GM18858 (cell line): ENCODE data around the gene CCKAR.
"Not testable (repeated sequence)": the region's sequence is repeated elsewhere in the genome, so short reads cannot be mapped to it uniquely, and the experiment has no call there.

Source experiments
- ATAC-seq: cut with Tn5 transposase; IDR thresholded peaks from one replicate; pipeline ENCODE4 v1.9.1; 2021; ENCODE audit not compliant: unreplicated experiment

Gene CCKAR, protein sequence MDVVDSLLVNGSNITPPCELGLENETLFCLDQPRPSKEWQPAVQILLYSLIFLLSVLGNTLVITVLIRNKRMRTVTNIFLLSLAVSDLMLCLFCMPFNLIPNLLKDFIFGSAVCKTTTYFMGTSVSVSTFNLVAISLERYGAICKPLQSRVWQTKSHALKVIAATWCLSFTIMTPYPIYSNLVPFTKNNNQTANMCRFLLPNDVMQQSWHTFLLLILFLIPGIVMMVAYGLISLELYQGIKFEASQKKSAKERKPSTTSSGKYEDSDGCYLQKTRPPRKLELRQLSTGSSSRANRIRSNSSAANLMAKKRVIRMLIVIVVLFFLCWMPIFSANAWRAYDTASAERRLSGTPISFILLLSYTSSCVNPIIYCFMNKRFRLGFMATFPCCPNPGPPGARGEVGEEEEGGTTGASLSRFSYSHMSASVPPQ

DNA sequence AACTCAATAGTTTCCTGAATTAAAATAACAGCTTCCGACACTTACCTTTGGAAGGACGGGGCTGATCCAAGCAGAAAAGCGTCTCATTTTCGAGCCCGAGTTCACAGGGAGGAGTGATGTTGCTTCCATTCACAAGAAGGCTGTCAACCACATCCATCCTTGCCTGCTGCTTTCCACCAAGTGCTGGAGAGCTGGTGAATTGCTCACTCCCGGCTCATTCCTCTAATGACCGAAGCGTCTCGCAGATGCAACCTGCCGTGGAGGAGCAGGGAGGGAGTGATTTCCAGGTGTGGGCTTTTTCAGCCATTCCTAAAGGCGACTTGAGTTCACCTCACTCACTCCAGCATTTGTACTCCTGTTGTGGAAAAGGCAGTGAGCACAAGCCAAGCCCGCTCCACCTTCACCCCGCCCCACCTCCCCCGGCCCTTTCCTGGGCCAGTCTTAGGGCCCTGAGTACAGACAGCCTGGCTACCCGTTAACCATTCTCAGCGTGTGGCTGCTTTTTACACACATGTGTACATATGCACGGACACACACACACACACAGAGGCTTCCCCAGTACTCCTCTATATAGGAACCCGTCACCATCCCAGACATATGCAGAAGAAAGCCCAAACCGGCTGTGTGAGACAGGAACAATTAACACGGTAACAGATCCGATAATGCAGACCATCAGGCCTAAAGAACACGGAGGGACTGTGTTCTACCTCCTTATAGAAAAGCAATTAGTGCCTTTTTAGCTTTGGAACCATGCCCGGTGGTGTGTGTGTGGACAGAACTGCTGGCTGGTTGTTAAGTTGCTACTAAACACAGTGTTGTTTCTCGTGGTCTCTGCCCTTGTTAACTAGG is at the start of gene CCKAR:
Gene CCKAR (minus strand): TSS at position 374 of the 849 bp plus-strand sequence. CDS start 217 bp downstream, at position 157.
- ATAC-seq: no peak

DNA sequence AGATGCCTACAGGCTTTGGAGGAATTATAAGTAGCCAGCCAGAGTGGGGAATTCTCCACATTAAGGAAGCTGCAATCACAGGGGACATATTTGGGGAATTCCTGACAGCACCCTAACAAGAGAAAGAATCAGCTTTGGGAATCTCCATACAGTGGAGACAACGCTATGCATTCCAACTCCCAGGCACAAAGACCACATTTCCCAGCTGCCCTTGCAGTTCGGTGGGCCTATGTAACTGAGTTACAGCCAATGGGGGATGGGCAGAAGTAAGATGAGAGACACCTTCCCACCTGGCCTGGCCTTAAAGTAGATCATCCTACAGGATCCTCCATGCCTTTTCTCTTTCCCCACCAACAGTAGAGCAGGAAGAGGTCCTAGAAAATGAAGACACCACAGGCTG is 43.4 kb upstream of the CCKAR start:
- ATAC-seq: no peak

DNA sequence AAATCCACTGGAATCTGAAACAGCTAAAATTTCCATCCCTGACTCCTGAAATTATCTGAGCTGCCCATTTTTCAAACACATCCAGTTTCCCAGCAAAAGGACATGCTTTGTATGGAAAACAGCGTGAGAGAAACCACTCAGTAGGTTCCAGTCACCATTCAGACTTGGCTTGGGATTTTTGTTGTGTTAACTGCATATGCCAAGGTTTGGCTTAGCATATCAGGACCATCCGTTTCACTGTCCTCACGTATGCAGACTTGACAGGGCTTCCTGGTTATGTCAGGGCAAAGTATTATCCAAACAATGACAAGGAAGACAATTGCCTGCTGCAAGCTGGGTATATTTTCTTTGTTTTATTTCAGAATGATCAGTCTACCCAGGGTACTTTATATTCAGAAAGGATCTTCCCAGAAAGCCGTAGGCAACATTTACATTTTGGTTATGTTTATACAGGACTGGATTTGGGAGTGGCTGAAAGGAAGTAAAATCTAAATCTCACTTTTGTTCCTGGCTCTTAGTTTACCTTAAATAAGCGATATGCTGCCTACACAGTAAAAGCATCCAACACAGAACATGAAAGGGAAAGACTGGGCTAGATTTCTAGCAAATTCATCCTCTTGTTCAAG is 41.3 kb upstream of the CCKAR start:
- ATAC-seq: no peak

DNA sequence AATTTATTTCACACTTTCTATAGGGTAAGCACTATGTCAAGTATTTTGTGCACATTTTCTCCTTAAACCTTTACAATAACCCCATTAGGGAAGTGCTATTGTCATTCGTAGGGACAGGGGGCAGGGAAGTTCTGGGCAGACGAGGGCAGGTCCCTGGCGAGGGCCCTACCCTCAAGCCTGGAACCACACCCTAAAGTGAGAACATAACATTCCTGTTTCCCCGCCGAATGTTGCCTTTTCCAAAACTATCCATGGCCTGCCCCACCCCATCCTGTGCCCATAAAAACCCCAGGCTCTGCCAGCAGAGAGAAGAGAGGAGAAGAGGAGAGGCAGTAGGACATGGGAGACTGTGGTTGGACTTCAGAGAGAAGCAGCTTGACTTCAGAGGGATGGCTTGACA is 39.8 kb upstream of the CCKAR start:
- ATAC-seq: no peak

DNA sequence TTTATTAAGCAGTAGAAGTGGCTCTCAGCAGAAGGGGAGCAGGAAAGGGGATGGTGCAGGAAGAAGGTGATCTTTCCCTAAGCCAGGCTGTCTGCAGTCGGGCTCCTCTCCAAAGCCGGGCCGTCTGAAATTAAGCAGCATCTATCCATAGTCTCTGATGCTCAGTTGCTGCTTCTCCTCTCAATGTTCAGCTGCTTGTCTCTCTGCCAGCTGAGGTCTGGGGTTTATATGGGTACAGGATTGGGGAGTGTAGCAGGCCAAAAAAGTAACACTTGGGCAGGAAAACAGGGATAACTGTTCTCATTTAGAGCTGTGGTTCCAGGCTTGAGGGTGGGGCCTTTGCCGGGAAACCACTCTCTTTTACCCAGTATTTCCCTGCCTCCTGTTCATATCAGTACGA is 39.2 kb upstream of the CCKAR start:
- ATAC-seq: no peak

DNA sequence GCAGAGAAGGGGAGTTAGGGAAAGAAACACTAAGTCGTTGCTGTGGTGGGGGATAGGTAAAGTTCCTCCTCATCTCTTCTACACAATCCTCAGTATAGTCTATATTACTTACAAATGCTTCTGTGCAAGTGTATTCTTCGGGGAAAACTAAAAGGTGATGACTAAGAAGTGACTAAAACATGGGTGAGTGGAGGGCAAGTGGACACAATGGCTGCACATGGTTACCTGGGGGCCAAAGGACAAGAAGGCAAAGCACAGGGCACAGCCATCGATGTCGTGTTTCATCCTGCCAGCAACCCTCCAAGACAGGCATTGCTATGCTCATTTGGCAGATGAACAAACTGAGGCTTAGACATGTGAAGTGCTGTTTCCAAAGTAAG is 35.5 kb upstream of the CCKAR start:
- no peak for ATAC-seq

DNA sequence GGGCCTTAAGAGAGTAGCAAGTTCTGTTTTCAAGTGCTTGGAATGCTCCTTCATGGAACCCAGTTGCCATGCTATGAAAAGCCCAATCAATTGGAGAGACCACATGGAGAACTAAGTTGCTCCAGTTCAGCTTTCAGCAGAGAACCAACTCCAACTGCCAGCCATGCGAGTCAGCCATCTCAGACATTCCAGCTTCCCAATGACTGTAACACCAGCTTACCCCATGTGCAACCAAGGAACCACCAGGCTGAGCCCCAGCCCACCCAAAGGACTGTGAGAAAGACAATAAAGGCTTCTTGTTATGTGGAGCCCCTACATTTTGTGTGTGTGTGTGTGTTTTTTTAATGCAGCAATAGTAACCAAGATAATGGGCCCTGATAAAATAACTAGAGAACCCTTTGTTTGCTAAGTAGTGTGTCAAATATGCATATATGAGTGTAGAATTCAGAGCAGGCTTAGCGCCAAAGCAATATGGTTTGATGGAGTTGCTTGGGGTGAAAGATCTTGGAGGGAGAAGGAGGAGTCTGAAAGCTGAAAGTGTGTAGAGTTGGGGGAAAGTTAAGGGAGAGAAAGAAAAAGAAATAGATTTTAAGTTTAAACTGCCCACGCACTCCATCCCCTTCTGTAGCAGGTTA is 35.0 kb upstream of the CCKAR start:
- ATAC-seq: no peak

DNA sequence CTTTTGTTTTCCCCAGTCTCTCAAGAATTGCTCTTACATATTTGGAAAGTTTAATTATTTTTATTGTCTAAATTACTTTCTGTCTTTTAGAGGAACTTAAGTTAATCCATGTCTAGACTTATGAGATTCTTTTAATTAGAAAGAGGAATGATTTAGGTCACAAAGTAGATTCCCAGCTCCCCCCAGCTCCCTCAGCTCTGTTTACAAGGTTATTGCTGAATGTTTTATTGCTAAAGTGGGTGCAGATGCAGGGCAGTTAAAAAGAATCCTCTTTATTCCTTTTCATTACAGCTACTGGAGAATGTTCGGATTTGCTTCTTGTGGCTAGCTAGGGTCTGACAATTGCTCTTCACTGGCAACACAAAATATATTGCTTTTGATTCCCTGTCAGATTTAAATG is 33.7 kb upstream of the CCKAR start:
- ATAC-seq: no peak

DNA sequence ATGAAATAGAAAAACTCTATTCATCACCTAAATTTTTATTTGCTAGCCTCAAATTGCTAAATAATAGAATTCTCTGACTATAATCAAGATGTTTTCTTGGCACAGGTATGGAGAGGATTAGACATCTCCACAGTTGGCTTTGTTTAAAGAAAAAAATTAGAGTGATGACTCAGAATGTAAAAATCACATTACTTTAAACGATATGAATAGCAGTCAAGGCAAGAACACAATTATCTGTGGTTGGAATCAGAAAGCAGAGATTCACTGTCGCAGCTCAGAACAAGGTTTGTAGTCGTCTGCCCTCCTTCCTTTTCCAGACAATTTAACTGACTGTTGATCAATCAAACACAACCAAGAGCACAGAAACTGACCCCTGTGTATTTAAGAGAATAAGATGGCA is 32.2 kb upstream of the CCKAR start:
- ATAC-seq: no peak

DNA sequence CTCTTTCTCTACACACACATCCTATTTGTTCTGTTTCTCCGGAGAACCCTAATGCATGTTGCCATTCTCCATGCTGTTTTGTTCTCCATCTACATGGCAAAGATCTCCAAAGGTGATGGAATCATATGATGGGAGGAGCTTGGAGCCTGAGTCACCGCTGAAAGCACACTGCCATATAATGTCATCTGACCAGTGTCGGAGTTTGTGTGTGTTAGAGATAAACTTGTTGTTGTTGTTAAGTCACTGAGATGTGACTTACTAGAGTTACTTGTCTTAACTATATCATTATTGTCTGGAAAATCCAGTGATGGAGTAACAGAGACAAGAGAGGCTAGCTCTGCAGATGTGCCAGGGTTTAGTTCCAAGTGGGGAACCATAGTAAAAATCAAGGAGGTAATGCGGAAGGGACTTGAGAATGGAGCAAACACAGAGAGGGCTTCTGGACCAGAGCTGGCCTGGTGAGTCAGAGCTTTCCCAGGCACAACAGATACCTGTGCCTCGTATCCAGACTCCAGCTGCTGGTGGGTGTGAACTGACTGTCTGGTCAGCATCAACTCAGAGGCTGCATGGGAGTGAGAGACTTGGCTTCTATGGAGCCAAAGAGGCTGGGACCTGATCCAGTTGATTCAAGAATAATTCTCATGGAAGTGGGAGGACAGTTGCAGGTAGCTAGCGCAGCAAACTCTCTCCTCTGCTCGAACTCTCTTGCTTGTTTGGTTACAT is 30.6 kb upstream of the CCKAR start:
- no peak for ATAC-seq

DNA sequence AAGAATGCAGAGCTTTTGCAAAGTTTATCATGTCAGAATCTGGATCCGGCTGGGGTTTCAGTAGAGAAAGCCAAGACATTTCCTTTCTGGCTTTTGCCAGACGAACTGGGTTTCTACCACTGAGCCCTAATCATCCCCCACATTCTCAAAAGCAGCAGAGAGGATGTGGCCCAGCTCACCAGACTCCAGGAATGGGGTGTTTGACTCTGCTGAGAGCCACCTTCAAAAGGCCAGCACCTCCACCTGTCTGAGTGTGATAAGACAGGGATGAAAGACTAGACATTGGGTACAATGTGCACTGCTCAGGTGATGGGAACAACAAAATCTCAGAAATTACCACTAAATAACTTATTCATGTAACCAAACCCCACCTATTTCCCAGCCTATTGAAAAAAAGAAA is 25.7 kb upstream of the CCKAR start:
- ATAC-seq: no peak

DNA sequence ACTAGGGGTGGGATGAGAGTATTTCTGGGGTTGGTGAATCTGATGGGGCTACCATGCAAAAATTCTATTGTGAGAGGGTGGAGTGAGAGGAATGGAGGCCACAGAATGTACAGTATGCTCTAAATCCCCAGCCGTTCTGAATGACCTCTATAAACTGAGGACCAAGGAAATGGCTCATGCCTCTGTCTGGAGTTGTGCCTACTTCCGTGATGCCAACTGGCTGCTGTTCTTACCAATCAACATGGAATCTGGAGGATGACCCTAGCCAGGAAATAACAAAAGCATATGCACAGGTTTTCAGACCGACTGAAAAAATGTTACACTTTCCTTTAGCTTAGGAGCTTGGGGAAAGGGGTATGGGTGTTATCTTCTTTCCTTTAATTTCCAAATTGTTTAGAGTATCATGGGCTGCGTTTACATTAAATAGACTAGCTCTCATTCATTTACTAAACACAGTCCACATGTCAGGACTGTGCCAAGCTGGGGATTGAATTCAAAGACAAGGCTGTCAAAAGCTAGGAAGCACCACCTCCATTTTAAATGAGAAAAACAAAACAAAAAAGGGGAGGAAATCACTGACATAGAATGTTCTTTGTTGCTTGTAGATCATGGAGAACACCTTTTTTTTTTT is 20.2 kb upstream of the CCKAR start:
- ATAC-seq: no peak

DNA sequence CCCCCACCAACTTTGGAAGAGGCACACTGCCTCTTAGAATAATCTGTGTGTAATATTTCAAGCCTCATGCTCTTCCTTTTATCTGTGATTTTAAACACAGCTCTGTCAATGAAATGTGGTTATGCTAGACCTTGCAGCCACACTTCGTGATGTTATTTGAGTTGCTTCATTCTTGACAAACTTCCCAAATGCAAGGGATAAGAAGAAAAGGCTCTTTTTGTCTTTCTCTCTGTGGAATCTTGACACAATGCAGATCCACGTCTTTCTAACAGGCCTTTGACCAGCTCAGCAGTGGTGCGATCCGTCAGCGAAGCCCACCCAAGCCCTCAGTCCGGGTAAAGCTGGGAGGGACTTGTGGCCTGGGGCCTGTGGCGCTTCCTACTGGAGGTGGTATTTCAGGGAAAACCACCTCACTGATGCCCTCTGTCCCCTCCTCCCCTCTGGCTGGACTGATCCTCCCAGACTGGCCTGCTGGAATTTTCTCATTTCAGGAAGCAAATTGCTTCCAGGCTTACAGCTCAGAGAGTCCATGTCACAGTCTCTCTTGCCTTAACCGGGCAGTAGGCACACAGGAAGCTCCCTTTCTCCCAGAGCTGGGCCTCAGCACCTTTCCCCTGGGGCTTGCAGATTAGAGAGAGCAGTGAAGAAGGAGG is 19.5 kb upstream of the CCKAR start:
- no peak for ATAC-seq

DNA sequence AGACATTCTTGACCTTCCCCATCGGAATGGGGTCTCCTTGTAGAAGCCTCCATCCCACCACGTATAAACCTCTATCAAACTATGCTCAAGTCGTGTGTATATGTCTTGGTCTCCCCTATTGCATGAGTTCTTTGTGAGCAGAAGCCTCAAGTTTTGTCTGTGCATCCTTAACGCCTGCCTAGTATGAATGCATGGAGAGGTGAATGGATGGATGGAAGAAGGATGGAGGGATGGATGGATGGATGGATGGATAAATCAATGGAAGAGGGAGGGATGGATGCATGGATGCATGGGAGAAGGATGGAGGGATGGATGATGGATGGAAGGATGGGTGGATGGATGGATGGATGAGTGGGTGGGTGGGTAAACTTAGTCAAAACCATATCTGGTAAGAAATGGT is 17.0 kb upstream of the CCKAR start:
- ATAC-seq: no peak

DNA sequence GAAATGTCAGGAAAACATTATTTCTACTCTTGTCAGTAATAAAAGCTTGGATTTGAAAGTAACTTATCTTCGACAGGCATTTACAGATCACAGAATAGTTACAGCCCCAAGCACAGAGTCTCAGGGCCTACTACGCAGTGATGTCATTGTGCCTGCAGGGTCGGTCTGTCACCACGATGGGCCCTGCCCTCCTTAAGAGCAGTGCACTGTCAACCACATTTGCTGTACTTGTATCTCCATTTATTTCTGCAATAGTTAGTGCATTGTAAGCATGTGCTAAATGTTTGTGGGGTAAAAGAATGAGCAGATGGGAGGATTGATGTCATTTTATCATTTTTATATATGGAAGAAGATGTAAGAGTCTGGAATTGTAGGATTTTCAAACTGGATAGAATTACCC is 13.6 kb upstream of the CCKAR start:
- ATAC-seq: no peak

DNA sequence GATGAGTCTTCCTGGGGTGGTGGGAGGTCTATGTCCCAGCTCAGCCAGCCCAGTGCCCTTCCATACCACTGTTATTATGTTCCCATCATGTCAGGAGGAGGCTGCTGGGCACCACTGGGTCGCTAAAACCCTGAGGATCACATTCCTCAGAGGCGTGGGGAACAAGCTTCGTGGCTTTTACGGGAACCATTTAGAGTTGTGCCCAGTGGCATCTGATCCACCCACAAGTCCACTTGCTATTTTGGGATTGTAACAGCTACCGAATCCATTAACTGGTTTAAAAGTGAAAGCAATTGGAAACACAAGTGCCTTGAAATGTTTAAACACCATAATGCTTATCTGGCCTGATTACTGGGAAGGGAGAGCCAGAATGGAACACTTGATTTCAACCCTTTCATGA is 13.1 kb upstream of the CCKAR start:
- ATAC-seq: no peak

DNA sequence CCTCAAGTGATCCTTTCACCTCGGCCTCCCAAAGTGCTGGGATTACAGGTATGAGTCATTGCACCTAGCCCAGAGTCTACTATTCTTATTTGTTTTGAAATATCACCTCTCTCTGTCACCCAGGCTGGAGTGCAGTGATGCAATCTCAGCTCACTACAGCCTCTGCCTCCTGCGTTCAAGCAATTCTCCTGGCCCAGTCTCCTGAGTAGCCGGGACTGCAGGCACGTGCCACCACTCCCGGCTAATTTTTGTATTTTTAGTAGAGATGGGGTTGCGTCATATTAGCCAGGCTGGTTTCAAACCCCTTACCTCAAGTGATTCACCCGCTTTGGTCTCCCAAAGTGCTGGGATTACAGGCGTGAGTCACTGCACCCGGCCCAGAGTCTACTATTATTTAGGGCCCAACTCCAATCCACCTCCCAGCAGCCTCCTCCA is 10.3 kb upstream of the CCKAR start:
- not testable (repeated sequence) for ATAC-seq

DNA sequence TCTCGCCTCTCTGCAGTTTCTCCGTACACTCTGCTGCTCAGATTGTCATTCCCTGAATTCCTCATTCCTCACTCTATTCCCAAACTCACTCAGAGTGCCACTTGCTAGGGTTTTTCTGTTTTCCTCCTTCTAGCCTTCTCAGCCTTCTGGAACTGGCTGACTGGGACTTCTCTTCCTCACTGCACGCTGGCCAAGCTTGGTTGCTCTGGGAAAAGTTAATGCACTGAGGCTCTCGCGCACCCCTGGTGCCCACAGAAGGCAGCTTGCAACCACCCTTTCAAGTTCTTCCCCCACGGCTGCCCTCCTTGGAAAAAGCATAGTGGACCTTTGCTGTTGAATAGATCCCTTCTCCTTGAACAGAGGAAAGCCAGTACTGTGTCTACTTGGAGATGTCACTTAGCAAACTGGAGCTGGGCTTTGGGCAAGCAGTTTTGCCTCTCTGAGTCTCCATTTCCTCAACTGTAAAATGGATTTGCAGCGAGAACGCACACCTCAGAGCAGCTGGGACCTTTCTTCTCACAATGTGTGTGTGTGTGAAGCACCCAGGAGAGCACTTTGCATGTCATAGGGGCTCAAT is 6.0 kb upstream of the CCKAR start:
- ATAC-seq: no peak

DNA sequence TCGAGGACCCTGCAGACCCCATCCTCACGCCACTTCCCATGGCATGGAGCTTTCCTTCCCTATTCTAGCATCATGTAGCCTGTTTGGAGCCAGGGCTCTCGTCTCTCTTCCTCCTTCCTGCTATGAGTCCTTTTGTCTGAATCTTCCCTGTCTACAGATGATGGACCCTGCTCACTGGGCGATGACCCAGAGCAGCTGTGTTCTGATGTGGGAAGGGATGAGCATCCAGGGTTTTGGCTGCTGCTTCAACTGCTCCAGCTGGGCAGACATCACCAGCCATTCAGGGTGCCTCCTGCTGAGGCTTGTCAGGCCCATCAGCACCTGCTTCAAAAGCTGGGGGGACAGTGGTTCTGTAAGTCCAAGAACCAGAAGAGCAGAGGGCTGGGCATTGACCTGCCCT is 3.2 kb upstream of the CCKAR start:
- ATAC-seq: no peak
